WTC11 (cell line): Measurements from ENCODE around the gene PODN. TPM values are rescaled to one million over a fixed set of nuclear protein-coding genes. Genes with fewer than 3 reads are reported as not detected.
A peak's percentile ranks its signal among the peaks of the same experiment; 100 is the strongest.

Source experiments
- ATAC-seq: fragments of 200-7000 bp; cut with Tn5 transposase; 2 replicates; pipeline ENCODE4 v1.10.0; 2021; ENCODE audit warnings: mild to moderate bottlenecking, moderate library complexity
- CTCF ChIA-PET: fragments of 300-600 bp; sonication (Branson Sonifier 250); formaldehyde crosslinking; loops from one replicate; lab custom pipeline; 2021; ENCODE audit warnings: antibody characterized with exemption; lab: Charles Lee
- POLR2A ChIA-PET: fragments of 350-600 bp; sonication (Branson Sonifier 250); formaldehyde crosslinking; loops from one replicate; lab custom pipeline; 2021; ENCODE audit warnings: antibody characterized with exemption; lab: Charles Lee
- DNase-seq: peaks from one replicate; pipeline ENCODE4 v3.0.0; 2021; ENCODE audit warnings: low spot score
- H3K27ac Mint-ChIP-seq: 2 replicates; pipeline ENCODE4 v1.8.0; 2021; ENCODE audit warnings: mixed read lengths
- H3K27me3 Mint-ChIP-seq: 2 replicates; pipeline ENCODE4 v1.8.0; 2021; ENCODE audit warnings: low read depth, mild to moderate bottlenecking, moderate library complexity, mixed read lengths
- H3K36me3 Mint-ChIP-seq: 2 replicates; pipeline ENCODE4 v1.8.0; 2021; ENCODE audit warnings: mixed read lengths
- H3K4me1 Mint-ChIP-seq: 2 replicates; pipeline ENCODE4 v1.8.0; 2022; ENCODE audit warnings: mixed read lengths
- H3K4me3 Mint-ChIP-seq: 2 replicates; pipeline ENCODE4 v1.8.0; 2021; ENCODE audit warnings: mild to moderate bottlenecking, moderate library complexity, mixed read lengths
- H3K9me3 Mint-ChIP-seq: 2 replicates; pipeline ENCODE4 v1.8.0; 2021; ENCODE audit warnings: mixed read lengths
- ATF1 ChIP-seq: sonication (generic); formaldehyde crosslinking; IDR thresholded peaks from 2 replicates; pipeline ENCODE4 v1.8.1; 2023; ENCODE audit warnings: mild to moderate bottlenecking, moderate library complexity, missing genetic modification reagents
- ATF2 ChIP-seq: sonication (generic); formaldehyde crosslinking; IDR thresholded peaks from 2 replicates; pipeline ENCODE4 v1.8.1; 2022; ENCODE audit warnings: low read depth, missing genetic modification reagents, borderline replicate concordance
- CREM ChIP-seq: sonication (generic); formaldehyde crosslinking; IDR thresholded peaks from 2 replicates; pipeline ENCODE4 v1.8.1; 2022; ENCODE audit warnings: mild to moderate bottlenecking, missing genetic modification reagents, moderate library complexity
- ELF4 ChIP-seq: sonication (generic); formaldehyde crosslinking; IDR thresholded peaks from 2 replicates; pipeline ENCODE4 v1.8.1; 2022; ENCODE audit warnings: low read depth, mild to moderate bottlenecking, moderate library complexity, missing genetic modification reagents
- ESRRA ChIP-seq: sonication (generic); formaldehyde crosslinking; IDR thresholded peaks from 2 replicates; pipeline ENCODE4 v1.8.1; 2022; ENCODE audit warnings: mild to moderate bottlenecking, missing genetic modification reagents, borderline replicate concordance
- ETV6 ChIP-seq: sonication (generic); formaldehyde crosslinking; IDR thresholded peaks from 2 replicates; pipeline ENCODE4 v1.8.1; 2022; ENCODE audit warnings: mild to moderate bottlenecking, missing genetic modification reagents
- IRF2 ChIP-seq: sonication (generic); formaldehyde crosslinking; IDR thresholded peaks from 2 replicates; pipeline ENCODE4 v1.8.0; 2022; ENCODE audit warnings: low read depth, missing genetic modification reagents, borderline replicate concordance
- KAT7 ChIP-seq: sonication (generic); formaldehyde crosslinking; IDR thresholded peaks from 2 replicates; pipeline ENCODE4 v1.8.1; 2023; ENCODE audit warnings: missing genetic modification reagents, mild to moderate bottlenecking, borderline replicate concordance
- NR1H2 ChIP-seq: sonication (generic); formaldehyde crosslinking; IDR thresholded peaks from 2 replicates; pipeline ENCODE4 v1.9.0; 2021; ENCODE audit warnings: mild to moderate bottlenecking, moderate library complexity, missing genetic modification reagents
- TEAD1 ChIP-seq: sonication (generic); formaldehyde crosslinking; IDR thresholded peaks from 2 replicates; pipeline ENCODE4 v1.8.0; 2022; ENCODE audit warnings: mild to moderate bottlenecking, missing genetic modification reagents
- TP53 ChIP-seq: sonication (generic); formaldehyde crosslinking; IDR thresholded peaks from 2 replicates; pipeline ENCODE4 v1.8.1; 2023; ENCODE audit warnings: mild to moderate bottlenecking, missing genetic modification reagents
- ZNF232 ChIP-seq: sonication (generic); formaldehyde crosslinking; IDR thresholded peaks from 2 replicates; pipeline ENCODE4 v1.8.0; 2022; ENCODE audit warnings: mild to moderate bottlenecking, missing genetic modification reagents
- ZNF263 ChIP-seq: sonication (generic); formaldehyde crosslinking; IDR thresholded peaks from 2 replicates; pipeline ENCODE4 v1.8.1; 2022; ENCODE audit warnings: low read depth, mild to moderate bottlenecking, moderate library complexity, missing genetic modification reagents
- ZNF281 ChIP-seq: sonication (generic); formaldehyde crosslinking; IDR thresholded peaks from 2 replicates; pipeline ENCODE4 v1.8.0; 2023; ENCODE audit warnings: mild to moderate bottlenecking, missing genetic modification reagents
- ZNF423 ChIP-seq: fragments of 250-450 bp; sonication (Bioruptor Pico); IDR thresholded peaks from 2 replicates; pipeline ENCODE4 v2.1.2; 2022; ENCODE audit warnings: mild to moderate bottlenecking, moderate library complexity
- total RNA-seq: library from RNA; stranded (reverse); gene quantifications from 3 replicates; pipeline ENCODE4 v1.2.3, GENCODE V29; 2021
- TF ChIP-seq, protein P1 (sequence below): fragments of 250-450 bp; sonication (Bioruptor Pico); IDR thresholded peaks from 2 replicates; pipeline ENCODE4 v1.8.0; 2021; ENCODE audit warnings: mild to moderate bottlenecking
- TF ChIP-seq, protein P2 (sequence below): sonication (generic); formaldehyde crosslinking; IDR thresholded peaks from 2 replicates; pipeline ENCODE4 v1.8.0; 2023; ENCODE audit warnings: missing genetic modification reagents, mild to moderate bottlenecking, borderline replicate concordance

The PODN gene
- total RNA-seq, 1 experiment from 2014 or later = 0.48 TPM

DNA sequence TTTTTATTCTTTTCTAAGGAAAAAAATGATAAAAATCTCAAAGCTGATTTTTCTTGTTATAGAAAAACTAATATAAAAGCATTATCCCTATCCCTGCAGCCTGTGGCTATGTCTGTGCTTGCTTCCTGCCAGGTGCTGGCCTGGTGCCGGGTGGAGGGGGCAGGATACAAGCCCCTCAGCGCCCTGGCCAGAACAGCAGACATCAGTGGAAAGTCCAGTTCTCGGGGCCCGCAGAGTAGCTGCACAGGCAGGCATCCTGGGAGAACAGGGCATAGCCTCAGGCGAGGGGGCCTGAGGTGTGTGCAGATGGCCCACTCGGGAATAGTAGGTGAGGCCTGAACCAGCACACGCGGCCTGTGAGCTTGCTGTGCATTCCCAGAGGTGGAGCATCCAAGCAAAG is 23.4 kb downstream of the PODN start (continued):
- no peak for TF ChIP-seq KAT7

DNA sequence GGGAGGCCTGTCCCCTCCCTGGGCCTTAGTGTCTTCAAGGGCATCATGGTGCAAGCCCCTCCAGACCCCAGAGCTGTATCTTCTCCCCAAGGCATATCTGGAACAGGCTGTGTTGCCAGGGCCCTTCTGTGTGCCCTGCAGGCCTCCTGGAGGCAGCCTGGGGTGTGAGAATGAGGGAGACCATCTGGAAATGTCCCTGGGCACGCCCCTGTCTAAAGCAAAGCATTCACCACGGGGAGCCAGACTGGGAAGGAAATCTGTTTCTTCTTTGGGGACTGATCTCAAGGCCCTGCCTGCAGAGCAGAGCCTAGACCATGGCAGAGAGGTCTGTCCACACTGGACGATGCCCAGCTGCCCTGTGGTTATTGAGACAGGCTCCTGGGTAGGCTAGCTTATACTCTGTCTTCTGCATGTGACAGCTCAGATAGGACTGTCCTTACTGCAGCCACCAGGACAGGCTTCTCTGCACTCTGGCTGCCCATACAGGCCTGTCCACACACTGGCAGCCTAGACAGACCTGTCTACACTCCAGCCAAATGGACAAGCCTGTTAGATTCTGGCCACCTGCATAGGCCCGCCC is 24.6 kb downstream of the PODN start:
- Mint-ChIP-seq H3K4me1 (peaks cover 13% of the 10 kb centered on the region), H3K27me3 (no peaks in the 10 kb centered on the region; the same call in 1 of the 2 replicates)
- no peak for ATAC-seq
- no peak for TF ChIP-seq ETV6 (CRISPR knock-in tag)
- TF ChIP-seq, all 79 proteins: peak for 0
- H3K36me3 Mint-ChIP-seq = no peaks in the 10 kb centered on the region
- no peak overlapping the region for H3K4me3 Mint-ChIP-seq
- POLR2A ChIA-PET = no interaction called here
- CTCF ChIA-PET = interaction anchor here (1.0 to 1.5 kb wide), 5 partner anchors 16 to 100 kb away, joined by 3 to 5 read pairs (median 4); no protein-coding TSS in a partner anchor
- no peak for DNase-seq
- H3K9me3 Mint-ChIP-seq = no peaks in the 10 kb centered on the region
- H3K27ac Mint-ChIP-seq = no peak overlapping the region

DNA sequence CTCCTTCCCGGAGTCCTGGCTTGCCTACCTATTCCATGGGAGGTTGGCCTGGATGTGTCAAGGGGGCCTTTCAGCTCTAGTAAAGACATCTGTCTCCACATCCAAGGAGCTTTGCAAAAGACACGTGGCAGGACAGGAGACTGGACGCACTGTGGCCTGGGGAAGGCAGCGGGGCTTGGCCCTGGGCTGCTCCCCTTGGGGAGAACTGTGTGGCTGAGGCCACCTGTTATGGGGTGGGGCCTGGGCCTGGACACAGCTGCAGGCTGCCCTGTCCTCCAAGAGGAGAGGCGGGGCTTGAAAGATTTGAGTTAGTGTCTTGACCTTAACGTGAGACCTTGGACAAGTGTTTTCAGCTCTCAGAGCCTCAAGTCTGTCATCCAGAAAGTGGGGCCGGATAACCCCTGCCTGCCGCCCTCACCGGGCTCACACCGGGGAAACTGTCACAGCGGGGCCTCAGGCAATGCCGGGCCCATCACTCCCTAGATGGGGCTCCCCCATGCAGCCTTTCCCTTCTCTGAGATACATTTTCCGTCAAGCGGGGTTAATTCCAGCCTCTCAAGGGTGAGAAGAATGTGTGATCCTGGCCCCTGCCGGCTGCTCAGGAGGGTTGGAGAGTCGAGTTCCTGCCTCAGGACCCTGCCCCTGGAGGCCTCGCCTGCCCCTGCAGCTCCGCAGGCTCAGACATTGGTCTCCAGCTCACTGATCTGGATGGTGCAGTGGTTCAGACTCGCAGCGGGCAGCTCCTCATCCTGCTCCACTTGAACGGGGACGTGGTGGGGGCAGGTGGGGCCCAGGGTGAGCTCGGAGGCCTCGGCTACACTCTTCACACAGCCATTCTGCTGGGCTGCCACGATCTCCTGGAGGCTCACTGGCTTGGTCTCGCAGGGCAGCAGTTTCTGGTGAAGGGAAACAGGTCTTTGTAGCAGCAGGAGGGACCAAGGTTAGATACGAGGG is 25.6 kb downstream of the PODN start:
- Mint-ChIP-seq H3K9me3 (no peaks in the 10 kb centered on the region), H3K27me3 (no peaks in the 10 kb centered on the region; the same call in 1 of the 2 replicates), H3K4me1 (peaks cover 3% of the 10 kb centered on the region), H3K27ac (no peak overlapping the region)
- ATAC-seq = peak; percentile 83
- ChIA-PET POLR2A (no interaction called here), CTCF (interaction anchor here (0.7 to 2.1 kb wide), 11 partner anchors 16 to 160 kb away, joined by 3 to 7 read pairs (median 4); partner anchors contain the start of gene SCP2)
- no peak for TF ChIP-seq TEAD1 (CRISPR knock-in tag)
- TF ChIP-seq ZNF281 (CRISPR knock-in tag) = no peak
- no peak for TF ChIP-seq ZNF263 (CRISPR knock-in tag)
- no peak for TF ChIP-seq ZNF423 (CRISPR knock-in tag)
- TF ChIP-seq NR1H2 (CRISPR knock-in tag) = no peak
- TF ChIP-seq KAT7 = no peak
- TF ChIP-seq, protein P1, sequence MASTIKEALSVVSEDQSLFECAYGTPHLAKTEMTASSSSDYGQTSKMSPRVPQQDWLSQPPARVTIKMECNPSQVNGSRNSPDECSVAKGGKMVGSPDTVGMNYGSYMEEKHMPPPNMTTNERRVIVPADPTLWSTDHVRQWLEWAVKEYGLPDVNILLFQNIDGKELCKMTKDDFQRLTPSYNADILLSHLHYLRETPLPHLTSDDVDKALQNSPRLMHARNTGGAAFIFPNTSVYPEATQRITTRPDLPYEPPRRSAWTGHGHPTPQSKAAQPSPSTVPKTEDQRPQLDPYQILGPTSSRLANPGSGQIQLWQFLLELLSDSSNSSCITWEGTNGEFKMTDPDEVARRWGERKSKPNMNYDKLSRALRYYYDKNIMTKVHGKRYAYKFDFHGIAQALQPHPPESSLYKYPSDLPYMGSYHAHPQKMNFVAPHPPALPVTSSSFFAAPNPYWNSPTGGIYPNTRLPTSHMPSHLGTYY = no peak
- no peak for TF ChIP-seq ATF2
- TF ChIP-seq CREM = no peak
- TF ChIP-seq TP53 = no peak
- TF ChIP-seq, protein P2, sequence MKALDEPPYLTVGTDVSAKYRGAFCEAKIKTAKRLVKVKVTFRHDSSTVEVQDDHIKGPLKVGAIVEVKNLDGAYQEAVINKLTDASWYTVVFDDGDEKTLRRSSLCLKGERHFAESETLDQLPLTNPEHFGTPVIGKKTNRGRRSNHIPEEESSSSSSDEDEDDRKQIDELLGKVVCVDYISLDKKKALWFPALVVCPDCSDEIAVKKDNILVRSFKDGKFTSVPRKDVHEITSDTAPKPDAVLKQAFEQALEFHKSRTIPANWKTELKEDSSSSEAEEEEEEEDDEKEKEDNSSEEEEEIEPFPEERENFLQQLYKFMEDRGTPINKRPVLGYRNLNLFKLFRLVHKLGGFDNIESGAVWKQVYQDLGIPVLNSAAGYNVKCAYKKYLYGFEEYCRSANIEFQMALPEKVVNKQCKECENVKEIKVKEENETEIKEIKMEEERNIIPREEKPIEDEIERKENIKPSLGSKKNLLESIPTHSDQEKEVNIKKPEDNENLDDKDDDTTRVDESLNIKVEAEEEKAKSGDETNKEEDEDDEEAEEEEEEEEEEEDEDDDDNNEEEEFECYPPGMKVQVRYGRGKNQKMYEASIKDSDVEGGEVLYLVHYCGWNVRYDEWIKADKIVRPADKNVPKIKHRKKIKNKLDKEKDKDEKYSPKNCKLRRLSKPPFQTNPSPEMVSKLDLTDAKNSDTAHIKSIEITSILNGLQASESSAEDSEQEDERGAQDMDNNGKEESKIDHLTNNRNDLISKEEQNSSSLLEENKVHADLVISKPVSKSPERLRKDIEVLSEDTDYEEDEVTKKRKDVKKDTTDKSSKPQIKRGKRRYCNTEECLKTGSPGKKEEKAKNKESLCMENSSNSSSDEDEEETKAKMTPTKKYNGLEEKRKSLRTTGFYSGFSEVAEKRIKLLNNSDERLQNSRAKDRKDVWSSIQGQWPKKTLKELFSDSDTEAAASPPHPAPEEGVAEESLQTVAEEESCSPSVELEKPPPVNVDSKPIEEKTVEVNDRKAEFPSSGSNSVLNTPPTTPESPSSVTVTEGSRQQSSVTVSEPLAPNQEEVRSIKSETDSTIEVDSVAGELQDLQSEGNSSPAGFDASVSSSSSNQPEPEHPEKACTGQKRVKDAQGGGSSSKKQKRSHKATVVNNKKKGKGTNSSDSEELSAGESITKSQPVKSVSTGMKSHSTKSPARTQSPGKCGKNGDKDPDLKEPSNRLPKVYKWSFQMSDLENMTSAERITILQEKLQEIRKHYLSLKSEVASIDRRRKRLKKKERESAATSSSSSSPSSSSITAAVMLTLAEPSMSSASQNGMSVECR (CRISPR knock-in tag) = no peak
- no peak for TF ChIP-seq ATF1 (CRISPR knock-in tag)
- TF ChIP-seq ZNF232 (CRISPR knock-in tag) = no peak
- TF ChIP-seq IRF2 (CRISPR knock-in tag) = no peak
- no peak for TF ChIP-seq ELF4 (CRISPR knock-in tag)
- no peak for TF ChIP-seq ESRRA (CRISPR knock-in tag)
- TF ChIP-seq, all 79 proteins: peak for 0
- no peaks in the 10 kb centered on the region for H3K36me3 Mint-ChIP-seq
- peak; percentile 44 for DNase-seq
- no peak overlapping the region for H3K4me3 Mint-ChIP-seq
